Astrocyte (in vitro differentiated cells and primary cell): ENCODE data around the gene CDNF.

Source experiments
- CTCF ChIP-seq: IDR thresholded peaks from 2 replicates; pipeline ENCODE4 v1.5.1; 2011; ENCODE audit warnings: low read depth, mild to moderate bottlenecking, inconsistent platforms, low read length, moderate library complexity; ENCODE audit not compliant: insufficient read depth
- EZH2 ChIP-seq: IDR thresholded peaks from 2 replicates; pipeline ENCODE4 v1.6.1; 2012; ENCODE audit warnings: mild to moderate bottlenecking, low read length, inconsistent platforms; ENCODE audit not compliant: insufficient read depth

DNA sequence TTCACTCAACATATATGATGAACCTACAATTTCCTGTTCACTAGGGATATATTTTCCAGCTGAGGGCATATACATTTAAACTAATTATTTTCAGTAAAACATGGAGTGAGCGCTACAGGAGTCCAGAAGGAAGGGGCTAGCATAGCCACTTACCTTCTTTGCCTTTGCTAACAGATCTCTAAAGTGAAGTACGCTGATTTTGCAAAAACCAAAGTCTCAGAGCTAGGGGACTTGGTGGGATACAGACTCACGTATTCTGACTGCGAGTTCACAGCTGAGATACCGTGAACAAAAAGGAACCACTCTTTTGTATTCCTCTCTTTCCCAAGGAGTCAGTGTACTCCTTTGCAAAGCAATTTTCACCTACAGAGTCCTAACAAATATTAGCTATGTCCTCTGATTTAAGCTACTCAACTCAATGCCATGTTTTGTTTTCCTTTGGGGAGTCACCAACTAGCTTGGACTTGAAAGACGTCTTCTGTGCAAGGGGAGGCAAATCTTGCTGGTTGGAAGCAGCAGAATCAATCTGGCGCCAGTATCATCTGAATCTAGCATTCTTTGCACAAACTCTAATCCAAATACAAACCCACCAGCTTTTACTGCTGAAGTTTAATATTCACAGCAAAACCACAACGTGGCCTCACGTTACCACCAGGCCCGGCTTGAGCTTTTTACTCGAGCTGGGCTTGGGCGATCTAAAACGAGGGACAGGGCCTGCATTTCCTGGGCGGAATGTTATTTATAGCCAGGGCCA, 657 bp downstream of the CDNF start:
- TF ChIP-seq CTCF (no peak), EZH2 (no peak)
